ENCODE data around the gene RTTN.

DNA sequence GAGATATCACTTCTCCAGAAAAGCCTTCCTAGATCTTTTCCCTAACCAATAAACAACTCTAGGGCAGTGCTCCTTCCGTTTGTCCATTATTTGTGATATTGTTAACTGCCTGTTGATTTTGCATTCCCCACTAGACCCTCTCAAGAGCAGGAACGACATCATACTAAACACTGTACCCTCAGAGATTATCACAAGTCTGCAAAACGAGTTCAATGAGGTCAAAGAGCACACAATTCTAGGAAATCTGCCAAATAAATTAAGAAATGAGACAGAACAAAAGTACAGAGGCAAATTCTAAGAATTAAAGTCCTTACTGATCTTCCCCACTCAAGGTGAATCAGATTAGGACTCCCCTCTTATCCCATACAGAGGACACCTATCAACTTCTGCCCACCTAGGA lies 7.6 kb downstream of the RTTN start:
- TF ChIP-seq, protein P1, sequence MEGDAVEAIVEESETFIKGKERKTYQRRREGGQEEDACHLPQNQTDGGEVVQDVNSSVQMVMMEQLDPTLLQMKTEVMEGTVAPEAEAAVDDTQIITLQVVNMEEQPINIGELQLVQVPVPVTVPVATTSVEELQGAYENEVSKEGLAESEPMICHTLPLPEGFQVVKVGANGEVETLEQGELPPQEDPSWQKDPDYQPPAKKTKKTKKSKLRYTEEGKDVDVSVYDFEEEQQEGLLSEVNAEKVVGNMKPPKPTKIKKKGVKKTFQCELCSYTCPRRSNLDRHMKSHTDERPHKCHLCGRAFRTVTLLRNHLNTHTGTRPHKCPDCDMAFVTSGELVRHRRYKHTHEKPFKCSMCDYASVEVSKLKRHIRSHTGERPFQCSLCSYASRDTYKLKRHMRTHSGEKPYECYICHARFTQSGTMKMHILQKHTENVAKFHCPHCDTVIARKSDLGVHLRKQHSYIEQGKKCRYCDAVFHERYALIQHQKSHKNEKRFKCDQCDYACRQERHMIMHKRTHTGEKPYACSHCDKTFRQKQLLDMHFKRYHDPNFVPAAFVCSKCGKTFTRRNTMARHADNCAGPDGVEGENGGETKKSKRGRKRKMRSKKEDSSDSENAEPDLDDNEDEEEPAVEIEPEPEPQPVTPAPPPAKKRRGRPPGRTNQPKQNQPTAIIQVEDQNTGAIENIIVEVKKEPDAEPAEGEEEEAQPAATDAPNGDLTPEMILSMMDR (IDR thresholded peaks at IDR 0.05; ENCODE audit: insufficient read depth, low read length, poor library complexity, severe bottlenecking), result no peak
- TF ChIP-seq EZH2phosphoT487 (conservative IDR thresholded peaks at IDR 0.05; ENCODE audit: low read length), result no peak

All from SU-DHL-6 (cell line).